GM12892 (cell line): ENCODE results near the gene PSMF1.

Source experiments
- POLR2A ChIP-seq: IDR thresholded peaks from 2 replicates; pipeline ENCODE4 v1.6.1; 2011; ENCODE audit warnings: low read depth, low read length, control low read depth
- POLR2AphosphoS5 ChIP-seq: IDR thresholded peaks from 2 replicates; pipeline ENCODE4 v1.6.1; 2011; ENCODE audit warnings: low read depth, low read length, control low read depth
- TAF1 ChIP-seq: IDR thresholded peaks from 2 replicates; pipeline ENCODE4 v1.6.1; 2011; ENCODE audit warnings: low read depth, mild to moderate bottlenecking, control low read depth, low read length, borderline replicate concordance

DNA sequence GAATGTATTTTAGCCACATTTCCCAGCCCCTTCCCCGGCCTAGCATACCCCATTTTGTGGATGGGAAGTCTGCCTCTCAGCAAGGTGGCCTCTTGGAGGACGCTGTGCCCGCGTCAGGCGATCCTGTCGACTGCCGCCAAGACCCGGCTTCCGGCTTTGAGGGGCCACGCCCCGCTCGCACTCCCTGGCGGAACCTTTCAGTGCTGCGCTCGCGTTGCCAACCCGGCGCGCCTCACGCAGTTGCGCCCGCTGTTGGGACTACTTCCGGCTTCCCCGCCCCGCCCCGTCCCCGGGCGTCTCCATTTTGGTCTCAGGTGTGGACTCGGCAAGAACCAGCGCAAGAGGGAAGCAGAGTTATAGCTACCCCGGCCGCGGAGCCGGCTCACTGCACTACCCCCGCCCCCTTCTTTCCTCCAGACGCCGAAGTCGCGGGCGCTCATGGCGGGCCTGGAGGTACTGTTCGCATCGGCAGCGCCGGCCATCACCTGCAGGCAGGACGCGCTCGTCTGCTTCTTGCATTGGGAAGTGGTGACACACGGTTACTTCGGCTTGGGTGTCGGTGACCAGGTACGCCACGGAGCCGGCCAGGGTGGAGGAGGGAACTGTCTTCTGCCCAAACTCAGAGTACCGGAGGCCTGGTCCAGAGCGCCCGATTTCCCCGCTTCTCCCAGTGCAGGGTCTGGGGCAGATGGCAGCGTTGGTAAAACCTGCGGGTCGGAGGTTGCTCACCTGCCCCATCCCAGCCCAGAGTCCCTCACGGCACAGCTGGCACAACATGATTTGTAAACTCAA is at the start of gene PSMF1:
- peak; percentile 94 for TF ChIP-seq POLR2A
- peak; percentile 93 for TF ChIP-seq POLR2AphosphoS5
- TF ChIP-seq TAF1: peak; percentile 63; the same call in 1 of the 2 replicates
